MM.1S (cell line): ENCODE measurements around the gene C3orf20.

Source experiments
- EZH2 ChIP-seq: fragments of 300-600 bp; sonication (generic); optimal IDR thresholded peaks from 2 replicates; pipeline ENCODE3; 2017; ENCODE audit warnings: low read depth, mild to moderate bottlenecking, antibody characterized with exemption, low read length, mixed read lengths
- EZH2phosphoT487 ChIP-seq: fragments of 300-600 bp; sonication (generic); IDR thresholded peaks from 2 replicates; pipeline ENCODE4 v1.6.1; 2018; ENCODE audit warnings: antibody characterized with exemption, low read length
- TF ChIP-seq, protein P1 (sequence below): fragments of 300-600 bp; sonication (generic); IDR thresholded peaks from 2 replicates; pipeline ENCODE4 v1.5.1; 2016; ENCODE audit warnings: antibody characterized with exemption, low read length, mixed read lengths

GRCh38 chr3:14657579-14657978 lies 17.4 kb upstream of the C3orf20 start:
- TF ChIP-seq, protein P1, sequence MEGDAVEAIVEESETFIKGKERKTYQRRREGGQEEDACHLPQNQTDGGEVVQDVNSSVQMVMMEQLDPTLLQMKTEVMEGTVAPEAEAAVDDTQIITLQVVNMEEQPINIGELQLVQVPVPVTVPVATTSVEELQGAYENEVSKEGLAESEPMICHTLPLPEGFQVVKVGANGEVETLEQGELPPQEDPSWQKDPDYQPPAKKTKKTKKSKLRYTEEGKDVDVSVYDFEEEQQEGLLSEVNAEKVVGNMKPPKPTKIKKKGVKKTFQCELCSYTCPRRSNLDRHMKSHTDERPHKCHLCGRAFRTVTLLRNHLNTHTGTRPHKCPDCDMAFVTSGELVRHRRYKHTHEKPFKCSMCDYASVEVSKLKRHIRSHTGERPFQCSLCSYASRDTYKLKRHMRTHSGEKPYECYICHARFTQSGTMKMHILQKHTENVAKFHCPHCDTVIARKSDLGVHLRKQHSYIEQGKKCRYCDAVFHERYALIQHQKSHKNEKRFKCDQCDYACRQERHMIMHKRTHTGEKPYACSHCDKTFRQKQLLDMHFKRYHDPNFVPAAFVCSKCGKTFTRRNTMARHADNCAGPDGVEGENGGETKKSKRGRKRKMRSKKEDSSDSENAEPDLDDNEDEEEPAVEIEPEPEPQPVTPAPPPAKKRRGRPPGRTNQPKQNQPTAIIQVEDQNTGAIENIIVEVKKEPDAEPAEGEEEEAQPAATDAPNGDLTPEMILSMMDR, result no peak
- no peak for TF ChIP-seq EZH2
- no peak for TF ChIP-seq EZH2phosphoT487
